ENCODE results near the gene ACTL10. TPM values are rescaled to one million over a fixed set of nuclear protein-coding genes. Genes with fewer than 3 reads are reported as not detected.
A peak's percentile ranks its signal among the peaks of the same experiment; 100 is the strongest.

Gene ACTL10
- total RNA-seq: 10 to 100 TPM in 1 of 4 donors, 1 to 10 TPM in 3; 2.1 to 10.2 (median 3.7) TPM

DNA sequence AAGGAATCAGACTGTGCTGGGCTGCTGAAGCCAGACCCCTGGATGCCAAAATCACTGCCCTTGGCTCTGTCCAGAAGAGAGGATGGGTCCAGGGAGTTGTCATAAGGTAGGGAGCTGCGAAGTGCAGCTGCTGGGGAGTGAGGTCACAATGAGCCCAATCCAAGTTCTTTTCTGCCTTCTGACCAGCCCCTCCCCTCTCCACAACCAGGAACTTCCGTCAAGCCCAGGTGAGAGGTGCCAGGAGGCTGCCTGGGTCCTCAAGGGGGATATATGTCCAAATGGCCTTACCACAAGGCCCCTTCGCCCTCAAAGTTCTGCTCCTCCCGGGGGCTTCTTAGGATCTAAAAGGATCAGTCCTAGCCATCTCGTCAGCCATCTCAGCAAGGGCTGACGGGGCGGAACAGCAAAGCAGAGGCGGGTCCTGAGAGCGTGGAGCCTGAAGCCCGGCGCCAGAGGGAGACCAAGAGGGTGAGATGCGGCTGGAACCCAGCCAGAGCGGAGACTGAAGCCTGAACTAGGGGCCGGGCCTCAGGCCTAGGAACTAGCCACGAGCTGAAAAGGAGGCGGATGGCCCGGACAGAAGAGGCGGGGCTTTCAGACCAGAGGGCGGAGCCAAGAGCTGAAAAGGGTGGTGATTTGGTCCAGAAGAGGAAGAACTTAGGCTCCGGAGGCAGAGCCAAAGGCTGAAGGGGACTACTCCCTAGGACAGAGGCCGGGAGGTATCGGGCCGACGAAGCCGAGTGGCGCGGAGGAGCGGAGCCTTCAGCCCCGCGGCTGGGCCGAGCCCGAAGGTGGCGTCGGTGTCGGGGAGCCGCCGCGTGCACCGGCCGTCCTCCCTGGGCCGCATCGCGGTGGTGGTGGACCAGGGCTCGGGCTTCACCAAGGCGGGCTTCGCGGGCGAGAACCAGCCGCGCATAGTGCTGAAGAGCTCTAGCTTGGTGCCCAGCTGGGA, at the start of gene ACTL10:
Gene ACTL10, plus strand, starts transcription at position 651 of the 952 bp plus-strand sequence. CDS start 555 bp downstream, outside the sequence.
- DNase-seq (ENCODE audit: low spot score in 2 of 2): peak; percentile 97 to 99
- intact Hi-C loops (cut with DNase I; ENCODE audit: low total_unique reads): no loop called here
- 1 to 19% methylated on average over 43 of the region's 50 CpGs for WGBS, 2 donors
- H3K4me3 ChIP-seq (ENCODE audit: low read depth, poor library complexity, severe bottlenecking): peak within 1 kb of the TSS; percentile 25
- TF ChIP-seq CTCF (IDR thresholded peaks at IDR 0.05) (no peak), POLR2A (IDR thresholded peaks at IDR 0.05) (no peak)

- WGBS, 2 donors: 88 to 91% methylated on average over 4 of the region's 4 CpGs
- intact Hi-C loops (cut with DNase I; ENCODE audit: low total_unique reads): no loop called here
- TF ChIP-seq POLR2A (IDR thresholded peaks at IDR 0.05): no peak
- no peak for TF ChIP-seq CTCF (IDR thresholded peaks at IDR 0.05)
- no peak for DNase-seq (ENCODE audit: low spot score in 2 of 2)
- H3K4me3 ChIP-seq (ENCODE audit: low read depth, poor library complexity, severe bottlenecking): no peak overlapping the region
Measured at GRCh38 chr20:33621717-33622400, 44.9 kb upstream of the ACTL10 start.

DNA sequence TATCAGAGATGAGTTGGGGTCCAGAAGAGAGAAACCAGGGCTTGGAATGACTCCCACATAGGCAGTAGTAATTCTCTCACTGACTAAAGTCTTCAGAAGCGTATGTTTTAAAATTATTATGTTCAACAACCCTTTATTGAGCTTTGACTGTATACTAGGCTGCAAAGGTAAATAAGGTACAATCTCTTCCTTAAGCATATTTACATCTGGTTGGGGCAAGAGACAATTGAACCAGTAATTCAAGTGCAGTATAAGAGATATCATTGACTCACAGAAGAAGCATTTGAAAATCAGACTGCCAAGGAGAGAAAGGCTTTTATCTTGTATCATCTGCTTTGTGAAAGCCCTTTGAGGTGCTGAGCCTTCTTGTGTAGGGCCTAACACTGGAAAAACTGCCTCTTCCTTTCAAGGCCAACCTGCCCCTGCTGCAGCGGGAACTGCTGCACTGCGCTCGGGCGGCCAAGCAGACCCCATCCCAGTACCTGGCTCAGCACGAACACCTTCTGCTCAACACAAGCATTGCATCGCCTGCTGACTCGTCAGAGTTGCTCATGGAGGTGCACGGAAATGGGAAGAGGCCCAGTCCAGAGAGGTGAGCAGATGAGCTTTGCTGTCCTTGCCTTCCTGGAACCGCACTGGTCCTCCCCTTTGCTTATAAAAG, 43.9 kb upstream of the ACTL10 start:
- no peak overlapping the region for H3K4me3 ChIP-seq (ENCODE audit: low read depth, poor library complexity, severe bottlenecking)
- no peak for TF ChIP-seq CTCF (IDR thresholded peaks at IDR 0.05)
- intact Hi-C loops (cut with DNase I; ENCODE audit: low total_unique reads): no loop called here
- DNase-seq (ENCODE audit: low spot score in 2 of 2): no peak
- 92 to 98% methylated on average over 10 of the region's 10 CpGs for WGBS, 2 donors

DNA sequence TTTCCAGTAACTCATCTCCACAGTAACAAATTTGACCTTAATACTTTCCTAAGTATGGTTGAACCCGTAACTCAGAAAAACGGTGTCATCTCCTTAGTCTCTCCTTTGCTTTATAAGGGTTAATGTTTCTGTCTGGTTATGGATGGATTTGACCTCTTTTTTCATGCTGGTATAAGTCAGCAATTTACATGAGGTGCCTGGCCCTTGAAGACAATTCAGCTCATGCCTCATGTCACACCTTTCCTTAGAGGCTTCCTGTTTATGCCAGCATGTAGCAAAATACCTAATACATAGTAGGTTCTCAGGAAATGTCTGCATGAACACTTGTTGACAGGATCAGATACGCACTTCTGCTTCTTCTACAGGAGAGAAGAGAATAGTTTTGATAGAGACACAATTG, 42.3 kb upstream of the ACTL10 start:
- TF ChIP-seq CTCF (IDR thresholded peaks at IDR 0.05) (no peak), POLR2A (IDR thresholded peaks at IDR 0.05) (no peak)
- H3K4me3 ChIP-seq (ENCODE audit: low read depth, poor library complexity, severe bottlenecking): no peak overlapping the region
- no peak for DNase-seq (ENCODE audit: low spot score in 2 of 2)
- WGBS, 2 donors: 88 to 95% methylated on average over 3 of the region's 3 CpGs
- intact Hi-C loops (cut with DNase I; ENCODE audit: low total_unique reads): no loop called here

DNA sequence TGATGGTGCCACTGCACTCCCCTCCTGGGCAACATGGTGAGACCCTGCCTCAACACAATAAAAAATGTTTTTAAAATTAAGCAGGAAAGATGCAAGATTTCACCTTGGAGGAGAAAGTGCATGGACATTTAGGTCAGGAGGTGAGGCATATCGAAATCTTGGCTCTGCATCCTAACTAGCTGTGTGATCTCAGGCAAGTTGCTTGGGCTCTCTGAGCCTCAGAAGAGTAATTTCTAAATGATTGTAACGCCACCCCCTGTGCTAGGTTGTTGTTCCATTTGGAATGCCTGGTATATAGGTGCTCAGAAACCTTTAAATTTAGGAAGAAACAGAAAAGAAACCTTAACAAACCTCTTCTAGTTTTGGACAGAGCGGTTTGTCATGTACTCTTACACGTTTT, 40.6 kb upstream of the ACTL10 start:
- WGBS, 2 donors: 87 to 93% methylated on average over 4 of the region's 4 CpGs

More for the DNA sequence above, 40.6 kb upstream of the ACTL10 start:
- intact Hi-C loops (cut with DNase I; ENCODE audit: low total_unique reads): no loop called here
- DNase-seq (ENCODE audit: low spot score in 2 of 2): no peak
- H3K4me3 ChIP-seq (ENCODE audit: low read depth, poor library complexity, severe bottlenecking): no peak overlapping the region
- TF ChIP-seq CTCF (IDR thresholded peaks at IDR 0.05) (no peak), POLR2A (IDR thresholded peaks at IDR 0.05) (no peak)
